GM23248 (cell line): ENCODE data around the gene R3HCC1L.

Experiments
- EZH2 ChIP-seq: fragments of 200-600 bp; sonication (generic); IDR thresholded peaks from 2 replicates; pipeline ENCODE4 v1.6.1; 2018; ENCODE audit warnings: antibody characterized with exemption, mild to moderate bottlenecking; ENCODE audit not compliant: insufficient read depth, poor library complexity, severe bottlenecking
- EZH2phosphoT487 ChIP-seq: fragments of 200-600 bp; sonication (generic); IDR thresholded peaks from 2 replicates; pipeline ENCODE4 v1.6.1; 2018; ENCODE audit warnings: antibody characterized with exemption, moderate library complexity, mild to moderate bottlenecking, low read depth; ENCODE audit not compliant: insufficient read depth

- TF ChIP-seq EZH2: no peak
- no peak for TF ChIP-seq EZH2phosphoT487
Observed at GRCh38 chr10:98257961-98258360, 123.5 kb downstream of the R3HCC1L start.
